Measurements from ENCODE around the gene ADGRL4.

Gene ADGRL4

GRCh38 chr1:78884685-78885452 lies 121.7 kb downstream of the ADGRL4 start (continued):
- TF ChIP-seq, protein P1, sequence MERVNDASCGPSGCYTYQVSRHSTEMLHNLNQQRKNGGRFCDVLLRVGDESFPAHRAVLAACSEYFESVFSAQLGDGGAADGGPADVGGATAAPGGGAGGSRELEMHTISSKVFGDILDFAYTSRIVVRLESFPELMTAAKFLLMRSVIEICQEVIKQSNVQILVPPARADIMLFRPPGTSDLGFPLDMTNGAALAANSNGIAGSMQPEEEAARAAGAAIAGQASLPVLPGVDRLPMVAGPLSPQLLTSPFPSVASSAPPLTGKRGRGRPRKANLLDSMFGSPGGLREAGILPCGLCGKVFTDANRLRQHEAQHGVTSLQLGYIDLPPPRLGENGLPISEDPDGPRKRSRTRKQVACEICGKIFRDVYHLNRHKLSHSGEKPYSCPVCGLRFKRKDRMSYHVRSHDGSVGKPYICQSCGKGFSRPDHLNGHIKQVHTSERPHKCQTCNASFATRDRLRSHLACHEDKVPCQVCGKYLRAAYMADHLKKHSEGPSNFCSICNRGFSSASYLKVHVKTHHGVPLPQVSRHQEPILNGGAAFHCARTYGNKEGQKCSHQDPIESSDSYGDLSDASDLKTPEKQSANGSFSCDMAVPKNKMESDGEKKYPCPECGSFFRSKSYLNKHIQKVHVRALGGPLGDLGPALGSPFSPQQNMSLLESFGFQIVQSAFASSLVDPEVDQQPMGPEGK (tag by site-specific recombination; IDR thresholded peaks at IDR 0.05), result no peak
- TF ChIP-seq ZBTB7A (tag by site-specific recombination; IDR thresholded peaks at IDR 0.05; ENCODE audit: low read depth) (no peak), ZNF623 (tag by site-specific recombination; IDR thresholded peaks at IDR 0.05) (no peak), SP2 (tag by site-specific recombination; IDR thresholded peaks at IDR 0.05) (no peak), ZBTB21 (tag by site-specific recombination; IDR thresholded peaks at IDR 0.05) (no peak), BCL11B (tag by site-specific recombination; IDR thresholded peaks at IDR 0.05; ENCODE audit: low read depth) (no peak), REPIN1 (tag by site-specific recombination; IDR thresholded peaks at IDR 0.05; ENCODE audit: low read depth) (no peak), GLIS1 (tag by site-specific recombination; IDR thresholded peaks at IDR 0.05) (peak; percentile 99), KLF1 (tag by site-specific recombination; IDR thresholded peaks at IDR 0.05) (no peak), ZNF174 (tag by site-specific recombination; IDR thresholded peaks at IDR 0.05) (no peak), TCF7L2 (IDR thresholded peaks at IDR 0.05; ENCODE audit: borderline replicate concordance, low read depth, low read length) (peak; percentile 64; the same call in 1 of the 2 replicates), IKZF3 (tag by site-specific recombination; IDR thresholded peaks at IDR 0.05) (no peak), ZNF354C (tag by site-specific recombination; IDR thresholded peaks at IDR 0.05; ENCODE audit: borderline replicate concordance, low read depth) (no peak), ZNF626 (tag by site-specific recombination; IDR thresholded peaks at IDR 0.05) (no peak), ZFP3 (tag by site-specific recombination; IDR thresholded peaks at IDR 0.05; ENCODE audit: low read depth) (no peak), ZNF792 (tag by site-specific recombination; IDR thresholded peaks at IDR 0.05) (no peak), PBX3 (CRISPR knock-in tag; IDR thresholded peaks at IDR 0.05) (no peak), ZFHX2 (tag by site-specific recombination; conservative IDR thresholded peaks at IDR 0.05) (peak; percentile 39; the same call in 1 of the 2 replicates), ZNF302 (tag by site-specific recombination; IDR thresholded peaks at IDR 0.05; ENCODE audit: low read depth) (no peak), ZNF776 (tag by site-specific recombination; IDR thresholded peaks at IDR 0.05; ENCODE audit: borderline replicate concordance) (no peak), BCL11A (tag by site-specific recombination; IDR thresholded peaks at IDR 0.05; ENCODE audit: low read depth) (no peak), OVOL3 (tag by site-specific recombination; IDR thresholded peaks at IDR 0.05) (no peak), ZNF701 (tag by site-specific recombination; IDR thresholded peaks at IDR 0.05) (no peak), ZNF404 (tag by site-specific recombination; IDR thresholded peaks at IDR 0.05) (no peak), ZNF514 (tag by site-specific recombination; IDR thresholded peaks at IDR 0.05) (no peak), ZNF548 (tag by site-specific recombination; IDR thresholded peaks at IDR 0.05) (no peak), ZIC2 (tag by site-specific recombination; IDR thresholded peaks at IDR 0.05) (peak; percentile 89), TRIM28 (IDR thresholded peaks at IDR 0.05; ENCODE audit: borderline replicate concordance, low read length) (peak; percentile 68; the same call in 1 of the 2 replicates), REST (tag by site-specific recombination; IDR thresholded peaks at IDR 0.05) (no peak), ZNF132 (tag by site-specific recombination; IDR thresholded peaks at IDR 0.05; ENCODE audit: borderline replicate concordance) (no peak), ZNF664 (tag by site-specific recombination; IDR thresholded peaks at IDR 0.05) (no peak)
- TF ChIP-seq, protein P2, sequence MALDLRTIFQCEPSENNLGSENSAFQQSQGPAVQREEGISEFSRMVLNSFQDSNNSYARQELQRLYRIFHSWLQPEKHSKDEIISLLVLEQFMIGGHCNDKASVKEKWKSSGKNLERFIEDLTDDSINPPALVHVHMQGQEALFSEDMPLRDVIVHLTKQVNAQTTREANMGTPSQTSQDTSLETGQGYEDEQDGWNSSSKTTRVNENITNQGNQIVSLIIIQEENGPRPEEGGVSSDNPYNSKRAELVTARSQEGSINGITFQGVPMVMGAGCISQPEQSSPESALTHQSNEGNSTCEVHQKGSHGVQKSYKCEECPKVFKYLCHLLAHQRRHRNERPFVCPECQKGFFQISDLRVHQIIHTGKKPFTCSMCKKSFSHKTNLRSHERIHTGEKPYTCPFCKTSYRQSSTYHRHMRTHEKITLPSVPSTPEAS (tag by site-specific recombination; IDR thresholded peaks at IDR 0.05), result no peak
